ACC112 (cell line): ENCODE measurements around the gene NUDT15.

Experiments used
- H2AFZ ChIP-seq: fragments of 200-600 bp; sonication (generic); one replicate; pipeline ENCODE4 v1.6.0; 2017; ENCODE audit warnings: antibody characterized with exemption, low read length; ENCODE audit not compliant: unreplicated experiment
- H3K27ac ChIP-seq: fragments of 200-600 bp; sonication (generic); 2 replicates; pipeline ENCODE4 v1.5.1; 2014; ENCODE audit warnings: low read depth, mild to moderate bottlenecking, antibody characterized with exemption, low read length, moderate library complexity
- H3K27me3 ChIP-seq: fragments of 200-600 bp; sonication (generic); 2 replicates; pipeline ENCODE4 v1.6.1; 2014; ENCODE audit warnings: mild to moderate bottlenecking, antibody characterized with exemption, low read length, moderate library complexity, mixed read lengths; ENCODE audit not compliant: insufficient read depth
- H3K36me3 ChIP-seq: fragments of 200-600 bp; sonication (generic); 2 replicates; pipeline ENCODE4 v1.6.1; 2016; ENCODE audit warnings: mild to moderate bottlenecking, antibody characterized with exemption, low read length, moderate library complexity, mixed read lengths; ENCODE audit not compliant: insufficient read depth
- H3K4me1 ChIP-seq: fragments of 200-600 bp; sonication (generic); one replicate; pipeline ENCODE4 v1.6.1; 2016; ENCODE audit warnings: low read length, mixed read lengths; ENCODE audit not compliant: insufficient read depth, unreplicated experiment, control insufficient read depth
- H3K4me3 ChIP-seq: fragments of 200-600 bp; sonication (generic); 2 replicates; pipeline ENCODE4 v1.5.1; 2014; ENCODE audit warnings: mild to moderate bottlenecking, low read depth, low read length
- H3K79me2 ChIP-seq: fragments of 200-600 bp; sonication (generic); one replicate; pipeline ENCODE4 v1.6.0; 2016; ENCODE audit warnings: low read length; ENCODE audit not compliant: control insufficient read depth, unreplicated experiment, insufficient read depth

Gene NUDT15

DNA sequence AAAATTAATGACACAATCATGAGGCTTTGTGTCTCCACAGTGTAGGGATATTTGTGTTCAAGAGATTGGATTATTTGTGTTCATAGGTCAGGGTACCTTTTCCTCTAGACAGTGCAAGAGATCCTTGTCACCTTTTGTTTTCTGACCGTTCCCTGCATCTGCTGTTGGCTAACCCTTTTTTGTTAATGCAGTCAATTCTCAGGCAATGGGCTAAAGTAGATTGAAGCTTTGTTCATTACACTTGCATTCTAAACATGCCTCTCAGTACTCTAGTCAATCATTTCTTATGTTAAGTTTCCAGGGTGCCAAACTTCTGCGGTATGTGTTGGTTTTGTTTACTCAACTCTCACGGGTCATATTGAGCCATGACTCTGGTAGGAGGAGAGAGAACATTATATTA lies 59.1 kb downstream of the NUDT15 start:
- Histone ChIP-seq H3K4me3 (no peak overlapping the region), H3K36me3 (no peaks in the 10 kb centered on the region), H3K27ac (no peak overlapping the region), H3K4me1 (peaks cover 8% of the 10 kb centered on the region), H2AFZ (no peak overlapping the region), H3K27me3 (no peaks in the 10 kb centered on the region), H3K79me2 (peaks cover 33% of the 10 kb centered on the region)
